ENCODE data around the gene NMNAT2.

GRCh38 chr1:183244466-183244865 is 173.7 kb downstream of the NMNAT2 start:
- TF ChIP-seq, protein P1, sequence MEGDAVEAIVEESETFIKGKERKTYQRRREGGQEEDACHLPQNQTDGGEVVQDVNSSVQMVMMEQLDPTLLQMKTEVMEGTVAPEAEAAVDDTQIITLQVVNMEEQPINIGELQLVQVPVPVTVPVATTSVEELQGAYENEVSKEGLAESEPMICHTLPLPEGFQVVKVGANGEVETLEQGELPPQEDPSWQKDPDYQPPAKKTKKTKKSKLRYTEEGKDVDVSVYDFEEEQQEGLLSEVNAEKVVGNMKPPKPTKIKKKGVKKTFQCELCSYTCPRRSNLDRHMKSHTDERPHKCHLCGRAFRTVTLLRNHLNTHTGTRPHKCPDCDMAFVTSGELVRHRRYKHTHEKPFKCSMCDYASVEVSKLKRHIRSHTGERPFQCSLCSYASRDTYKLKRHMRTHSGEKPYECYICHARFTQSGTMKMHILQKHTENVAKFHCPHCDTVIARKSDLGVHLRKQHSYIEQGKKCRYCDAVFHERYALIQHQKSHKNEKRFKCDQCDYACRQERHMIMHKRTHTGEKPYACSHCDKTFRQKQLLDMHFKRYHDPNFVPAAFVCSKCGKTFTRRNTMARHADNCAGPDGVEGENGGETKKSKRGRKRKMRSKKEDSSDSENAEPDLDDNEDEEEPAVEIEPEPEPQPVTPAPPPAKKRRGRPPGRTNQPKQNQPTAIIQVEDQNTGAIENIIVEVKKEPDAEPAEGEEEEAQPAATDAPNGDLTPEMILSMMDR (IDR thresholded peaks at IDR 0.05) = no peak
- TF ChIP-seq POLR2AphosphoS5 (IDR thresholded peaks at IDR 0.05; ENCODE audit: low read depth, low read length) (no peak), REST (IDR thresholded peaks at IDR 0.05; ENCODE audit: insufficient read depth in 1 of 2, low read depth in 2 of 2, low read length in 1 of 2) (no peak)

Data from Panc1 (cell line).